Thyroid gland (tissue), 4 donors: Measurements from ENCODE around the gene RASSF8. TPM values are rescaled to one million over a fixed set of nuclear protein-coding genes. Genes with fewer than 3 reads are reported as not detected.
A peak's percentile ranks its signal among the peaks of the same experiment; 100 is the strongest.

ENCODE experiments used
- DNase-seq, 2 donors: peaks; one replicate each; pipeline ENCODE4 v3.0.0-alpha.2; 2019
- H3K27ac ChIP-seq, 3 donors: fragments of 200-600 bp; sonication (generic); 1 replicate in 2 of 3; 2 replicates in 1 of 3; pipeline ENCODE4 v1.5.1; 2016 to 2019; ENCODE audit warnings: mild to moderate bottlenecking in 1 of 3, moderate library complexity in 1 of 3
- H3K27me3 ChIP-seq: fragments of 200-600 bp; sonication (generic); one replicate; pipeline ENCODE4 v1.5.1; 2019
- H3K36me3 ChIP-seq, 2 donors: fragments of 200-600 bp; sonication (generic); one replicate each; pipeline ENCODE4 v1.5.1; 2016 to 2019
- H3K4me1 ChIP-seq, 2 donors: fragments of 200-600 bp; sonication (generic); one replicate each; pipeline ENCODE4 v1.5.1; 2017 to 2019
- H3K4me3 ChIP-seq, 3 donors: fragments of 200-600 bp; sonication (generic); replicated peaks in 1 of 3; 1 replicate in 2 of 3; 2 replicates in 1 of 3; pipeline ENCODE4 v1.5.1; 2016; ENCODE audit warnings: mild to moderate bottlenecking in 1 of 3
- H3K9me3 ChIP-seq: fragments of 200-600 bp; sonication (generic); one replicate; pipeline ENCODE4 v1.5.1; 2017
- POLR2A ChIP-seq, 2 donors: fragments of 450-650 bp; IDR thresholded peaks; one replicate each; pipeline ENCODE4 v1.6.1; 2017; ENCODE audit warnings: antibody characterized with exemption in 2 of 2, mild to moderate bottlenecking in 2 of 2, moderate library complexity in 1 of 2
- WGBS, 2 donors: methylation state at CpG; one replicate each; pipeline ENCODE4 v1.1.5; 2017; 5-methylcytosine and 5-hydroxymethylcytosine counted together
- intact Hi-C: fragments of 100-400 bp; cut with DNase I; formaldehyde crosslinking; loops from one replicate; pipeline ENCODE4 v1.15.1; 2023
- total RNA-seq, 4 donors: library from RNA; depleted of rRNA; stranded (reverse); fragments of >200 nt; gene quantifications; one replicate each; pipeline ENCODE4 v1.2.3, GENCODE V29; 2016
- TF ChIP-seq, protein P1 (sequence below), 6 experiments: fragments of 200-600 bp in 3 of 6; fragments of 450-650 bp in 3 of 6; sonication (generic) in 3 of 6; IDR thresholded peaks; one replicate each; pipeline ENCODE4 v1.5.1; 2016 to 2019; ENCODE audit warnings: antibody characterized with exemption in 6 of 6, mild to moderate bottlenecking in 2 of 6, inconsistent platforms in 1 of 6, moderate library complexity in 1 of 6

Gene RASSF8
- total RNA-seq, 4 donors from 2014 or later, result 20.1 to 69.1 (median 33.5) TPM

DNA sequence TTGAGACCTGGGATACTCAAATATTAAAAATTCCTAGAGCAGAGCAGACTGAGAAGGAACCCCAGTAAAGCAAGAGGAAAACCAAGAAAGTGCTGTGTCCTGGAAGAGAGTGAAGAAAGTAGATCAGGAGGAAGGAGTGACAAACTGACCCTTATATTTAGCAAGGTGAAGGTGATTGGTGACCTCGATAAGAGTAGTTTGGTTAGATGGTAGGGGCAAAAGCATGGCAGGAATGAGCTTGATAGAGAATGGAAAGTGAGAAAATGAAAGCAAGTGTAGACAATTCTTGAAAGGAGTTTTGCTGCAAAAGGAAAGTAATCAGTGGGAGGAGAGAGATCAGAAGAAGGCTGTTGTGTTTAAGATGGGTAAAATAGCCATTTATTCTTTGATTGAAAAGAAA lies 51.1 kb downstream of the RASSF8 start:
- H3K27me3 ChIP-seq, result no peaks in the 10 kb centered on the region
- no peak overlapping the region for H3K27ac ChIP-seq
- H3K9me3 ChIP-seq, result no peaks in the 10 kb centered on the region
- 98% methylated on average over 1 of the region's 1 CpG for WGBS, 2 donors
- TF ChIP-seq POLR2A (IDR thresholded peaks at IDR 0.05), result no peak
- TF ChIP-seq, protein P1, sequence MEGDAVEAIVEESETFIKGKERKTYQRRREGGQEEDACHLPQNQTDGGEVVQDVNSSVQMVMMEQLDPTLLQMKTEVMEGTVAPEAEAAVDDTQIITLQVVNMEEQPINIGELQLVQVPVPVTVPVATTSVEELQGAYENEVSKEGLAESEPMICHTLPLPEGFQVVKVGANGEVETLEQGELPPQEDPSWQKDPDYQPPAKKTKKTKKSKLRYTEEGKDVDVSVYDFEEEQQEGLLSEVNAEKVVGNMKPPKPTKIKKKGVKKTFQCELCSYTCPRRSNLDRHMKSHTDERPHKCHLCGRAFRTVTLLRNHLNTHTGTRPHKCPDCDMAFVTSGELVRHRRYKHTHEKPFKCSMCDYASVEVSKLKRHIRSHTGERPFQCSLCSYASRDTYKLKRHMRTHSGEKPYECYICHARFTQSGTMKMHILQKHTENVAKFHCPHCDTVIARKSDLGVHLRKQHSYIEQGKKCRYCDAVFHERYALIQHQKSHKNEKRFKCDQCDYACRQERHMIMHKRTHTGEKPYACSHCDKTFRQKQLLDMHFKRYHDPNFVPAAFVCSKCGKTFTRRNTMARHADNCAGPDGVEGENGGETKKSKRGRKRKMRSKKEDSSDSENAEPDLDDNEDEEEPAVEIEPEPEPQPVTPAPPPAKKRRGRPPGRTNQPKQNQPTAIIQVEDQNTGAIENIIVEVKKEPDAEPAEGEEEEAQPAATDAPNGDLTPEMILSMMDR (IDR thresholded peaks at IDR 0.05), result no peak
- no peak overlapping the region for H3K4me3 ChIP-seq
- H3K4me1 ChIP-seq, result peaks cover 6 to 10% of the 10 kb centered on the region in 2 donors
- no peak for DNase-seq
- no peaks in the 10 kb centered on the region for H3K36me3 ChIP-seq
- intact Hi-C loops, result no loop called here

DNA sequence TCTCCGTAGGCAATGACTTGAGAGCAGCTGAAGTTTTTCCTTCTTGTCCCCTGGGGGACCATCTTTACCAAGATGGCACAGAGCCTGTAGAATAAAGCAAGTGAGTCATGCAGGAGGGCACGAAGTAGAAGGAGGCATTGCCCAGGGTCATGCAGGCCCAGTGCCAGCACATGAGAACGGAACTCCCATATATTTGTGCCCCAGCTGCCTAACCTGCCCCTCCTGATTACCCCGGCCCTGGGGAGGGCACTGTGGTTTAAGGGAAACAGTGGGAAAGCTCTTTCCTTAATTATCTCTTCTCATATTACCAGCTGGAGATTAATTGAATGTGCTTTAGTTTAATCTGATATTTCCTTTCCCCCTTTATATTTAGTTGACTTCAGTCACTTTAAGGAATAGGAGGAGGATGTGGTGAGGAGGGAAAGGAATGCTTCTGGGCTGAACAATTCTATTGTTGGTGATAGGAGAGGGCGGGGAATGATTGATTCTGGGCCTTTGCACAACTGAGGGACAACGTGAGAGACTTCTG lies 51.9 kb downstream of the RASSF8 start:
- Histone ChIP-seq H3K36me3 (no peaks in the 10 kb centered on the region), H3K27ac (peak overlapping the region in 1 of 3 donors; percentile 38), H3K27me3 (no peaks in the 10 kb centered on the region), H3K4me3 (no peak overlapping the region), H3K4me1 (peaks cover 6 to 10% of the 10 kb centered on the region in 2 donors), H3K9me3 (no peaks in the 10 kb centered on the region)
- WGBS, 2 donors, result 71 to 73% methylated on average over 6 of the region's 6 CpGs
- no peak for DNase-seq
- TF ChIP-seq, protein P1 (IDR thresholded peaks at IDR 0.05), result no peak
- TF ChIP-seq POLR2A (IDR thresholded peaks at IDR 0.05), result no peak
- intact Hi-C loops, result no loop called here

DNA sequence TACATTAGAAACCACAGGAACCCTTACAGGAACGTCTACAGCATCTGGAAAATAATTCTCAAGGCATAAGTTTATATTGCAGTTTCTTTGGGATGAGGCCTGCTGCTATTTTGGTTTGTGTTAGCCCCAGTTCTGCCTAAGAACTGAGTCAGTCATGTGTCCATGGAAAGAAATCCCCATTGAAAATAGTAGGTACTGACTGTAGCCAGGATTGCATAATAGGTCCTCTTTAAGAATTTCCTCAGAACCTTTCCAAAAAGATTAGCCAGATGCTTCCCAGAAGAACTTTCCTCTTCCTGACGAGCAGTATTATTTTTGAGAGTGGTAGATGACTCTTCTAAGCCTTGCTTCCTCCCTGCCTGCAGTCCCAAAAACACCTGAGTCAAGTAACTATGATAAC lies 52.6 kb downstream of the RASSF8 start:
- Histone ChIP-seq H3K9me3 (no peaks in the 10 kb centered on the region), H3K27me3 (no peaks in the 10 kb centered on the region), H3K4me3 (no peak overlapping the region), H3K4me1 (peaks cover 6 to 10% of the 10 kb centered on the region in 2 donors), H3K36me3 (no peaks in the 10 kb centered on the region), H3K27ac (peak overlapping the region in 1 of 3 donors; percentile 38)
- no peak for DNase-seq
- intact Hi-C loops, result no loop called here
- TF ChIP-seq, protein P1 (IDR thresholded peaks at IDR 0.05), result no peak
- no peak for TF ChIP-seq POLR2A (IDR thresholded peaks at IDR 0.05)
- WGBS, 2 donors, result 23 to 37% methylated on average over 2 of the region's 2 CpGs

DNA sequence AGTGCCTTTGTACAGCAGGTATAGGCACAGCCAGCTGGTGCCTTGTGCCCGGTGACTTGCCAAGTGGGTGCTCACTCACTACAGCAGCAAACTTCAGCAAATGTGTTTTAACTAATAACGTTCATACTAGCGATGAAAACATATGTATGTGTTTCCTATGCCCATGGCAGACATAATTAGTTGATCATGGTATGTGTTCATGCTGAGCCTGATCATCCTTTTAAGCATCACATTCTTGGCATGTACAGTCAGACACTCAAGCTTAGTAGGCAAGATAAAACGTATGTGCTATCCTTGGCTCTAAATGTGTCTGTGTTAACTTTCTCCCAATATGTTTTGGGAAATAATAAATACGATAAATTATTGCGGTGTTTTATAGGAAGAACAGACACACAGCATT lies 55.6 kb downstream of the RASSF8 start:
- 89 to 90% methylated on average over 6 of the region's 6 CpGs for whole genome bisulfite sequencing, 2 donors
- no peak for TF ChIP-seq POLR2A (IDR thresholded peaks at IDR 0.05)
- TF ChIP-seq, protein P1 (IDR thresholded peaks at IDR 0.05), result no peak
- Histone ChIP-seq H3K9me3 (no peaks in the 10 kb centered on the region), H3K27ac (no peak overlapping the region), H3K27me3 (no peaks in the 10 kb centered on the region), H3K36me3 (no peaks in the 10 kb centered on the region), H3K4me3 (no peak overlapping the region), H3K4me1 (peaks cover 13 to 15% of the 10 kb centered on the region in 2 donors)
- intact Hi-C loops, result no loop called here
- DNase-seq, result no peak

DNA sequence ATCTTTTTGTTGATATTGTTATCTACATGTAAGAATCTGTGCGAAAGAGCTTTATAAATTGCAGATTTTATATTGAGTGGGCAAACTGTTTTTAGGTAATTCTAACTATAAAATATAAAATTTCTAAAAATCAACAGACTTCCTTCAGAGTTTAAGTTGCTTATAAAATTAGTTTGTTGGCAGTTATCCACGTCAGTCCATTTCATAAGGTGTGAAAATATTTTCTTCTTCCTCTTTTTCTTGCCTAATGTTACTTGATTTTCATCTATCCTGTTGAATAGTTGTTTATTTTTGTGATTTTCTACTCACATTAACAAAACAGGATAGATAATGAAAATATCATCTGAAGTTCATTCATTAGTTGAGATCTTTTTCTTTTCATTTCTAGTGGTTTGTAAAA lies 58.0 kb downstream of the RASSF8 start:
- TF ChIP-seq, protein P1 (IDR thresholded peaks at IDR 0.05), result no peak
- no peak for TF ChIP-seq POLR2A (IDR thresholded peaks at IDR 0.05)
- 91 to 94% methylated on average over 2 of the region's 2 CpGs for WGBS, 2 donors
- intact Hi-C loops, result no loop called here
- H3K27ac ChIP-seq, result no peak overlapping the region
- no peaks in the 10 kb centered on the region for H3K9me3 ChIP-seq
- H3K27me3 ChIP-seq, result no peaks in the 10 kb centered on the region
- no peaks in the 10 kb centered on the region for H3K36me3 ChIP-seq
- no peak for DNase-seq
- peaks cover 9 to 12% of the 10 kb centered on the region in 2 donors for H3K4me1 ChIP-seq
- no peak overlapping the region for H3K4me3 ChIP-seq
